ENCODE data around the gene PTTG2.

PTTG2 gene

DNA sequence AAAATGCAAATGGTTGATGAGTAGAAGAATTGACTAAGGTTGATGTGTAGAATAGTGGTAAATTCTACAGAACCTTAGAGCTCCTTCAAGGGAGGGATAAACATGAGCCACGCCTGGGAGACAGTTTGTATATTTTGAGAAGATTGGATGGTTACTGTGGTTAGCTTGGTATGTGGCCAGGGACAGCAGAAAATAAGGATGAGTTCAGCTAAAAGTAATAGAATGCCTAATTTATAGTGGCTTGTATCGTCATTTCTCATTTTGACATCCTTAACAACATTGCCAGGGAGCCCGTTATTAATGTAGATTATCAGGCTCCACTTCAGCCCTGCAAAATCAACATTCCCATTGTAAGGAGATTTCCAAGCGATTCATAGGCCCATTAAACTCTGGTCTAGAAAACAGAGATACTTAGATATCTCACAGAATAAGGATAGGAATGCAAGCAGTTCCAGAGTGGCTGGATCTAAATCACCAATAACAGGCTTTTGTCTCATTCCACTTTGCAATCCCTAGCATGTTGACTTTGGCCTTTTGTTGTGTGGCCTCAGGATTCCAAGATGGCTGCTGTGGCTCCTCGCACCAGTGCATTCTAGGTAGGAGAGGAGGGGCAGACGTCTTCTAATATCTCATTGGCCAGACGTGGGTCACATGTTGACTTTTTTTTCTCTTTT, 6.4 kb upstream of the PTTG2 start:
- H3K9me3 ChIP-seq (ENCODE audit: control insufficient read depth in 2 of 2, low read length in 2 of 2) = no peaks in the 10 kb centered on the region
- H3K27ac ChIP-seq (ENCODE audit: low read depth in 2 of 2, low read length in 2 of 2) = no peak overlapping the region
- H3K36me3 ChIP-seq (ENCODE audit: control insufficient read depth in 2 of 2, insufficient read depth in 2 of 2, low read length in 2 of 2) = no peaks in the 10 kb centered on the region
- H3K9ac ChIP-seq (ENCODE audit: low read depth in 1 of 2, low read length in 2 of 2) = no peak overlapping the region
- no peak overlapping the region for H3K4me3 ChIP-seq (ENCODE audit: low read length in 2 of 2)
- no peaks in the 10 kb centered on the region for H3K27me3 ChIP-seq (ENCODE audit: control insufficient read depth in 2 of 2, insufficient read depth in 2 of 2, low read length in 2 of 2)
- H3K4me1 ChIP-seq (ENCODE audit: control insufficient read depth in 2 of 2, insufficient read depth in 2 of 2, low read length in 2 of 2) = peaks cover 5 to 8% of the 10 kb centered on the region in 2 donors

DNA sequence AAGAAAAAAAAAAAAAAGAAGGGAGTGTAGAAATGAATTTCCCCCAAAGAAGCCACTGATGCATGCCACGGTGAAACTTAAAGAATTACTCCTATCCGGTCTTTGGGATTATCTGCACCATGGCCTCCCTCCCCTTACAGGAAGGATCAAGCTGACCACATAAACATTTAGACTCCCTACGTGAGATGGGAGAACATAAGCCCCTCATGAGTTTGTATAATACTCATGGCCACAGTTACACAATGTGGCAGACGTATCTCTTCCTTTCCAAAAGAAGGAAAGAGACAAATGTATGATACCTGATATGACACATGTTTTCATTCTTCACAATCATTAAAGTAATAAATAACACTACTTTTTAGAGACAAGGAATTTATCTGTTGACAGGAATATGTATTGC, 3.3 kb upstream of the PTTG2 start:
- Histone ChIP-seq H3K27ac (ENCODE audit: low read depth in 2 of 2, low read length in 2 of 2) (no peak overlapping the region), H3K36me3 (ENCODE audit: control insufficient read depth in 2 of 2, insufficient read depth in 2 of 2, low read length in 2 of 2) (no peaks in the 10 kb centered on the region), H3K9ac (ENCODE audit: low read depth in 1 of 2, low read length in 2 of 2) (no peak overlapping the region), H3K9me3 (ENCODE audit: control insufficient read depth in 2 of 2, low read length in 2 of 2) (no peaks in the 10 kb centered on the region), H3K27me3 (ENCODE audit: control insufficient read depth in 2 of 2, insufficient read depth in 2 of 2, low read length in 2 of 2) (no peaks in the 10 kb centered on the region), H3K4me1 (ENCODE audit: control insufficient read depth in 2 of 2, insufficient read depth in 2 of 2, low read length in 2 of 2) (peaks cover 0 to under 1% of the 10 kb centered on the region in 2 donors), H3K4me3 (ENCODE audit: low read length in 2 of 2) (no peak overlapping the region)

DNA sequence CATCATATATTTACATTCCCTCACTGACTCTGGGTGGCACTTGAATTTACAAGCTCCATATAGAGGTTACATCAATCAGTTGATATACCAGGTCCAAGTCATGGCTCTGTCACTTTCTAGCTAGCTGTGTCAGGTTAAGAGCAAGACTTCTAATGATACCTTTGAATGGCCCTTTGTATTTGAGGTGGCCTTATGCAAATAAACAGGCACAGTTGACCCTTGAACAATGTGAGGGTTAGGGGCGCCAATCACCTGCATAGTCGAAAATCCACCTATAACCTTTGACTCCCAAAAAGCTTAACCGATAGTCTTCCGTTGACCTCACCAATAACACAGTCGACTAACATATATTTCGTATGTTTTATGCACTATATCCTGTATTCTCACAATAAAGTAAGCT, 1.3 kb upstream of the PTTG2 start:
- H3K9me3 ChIP-seq (ENCODE audit: control insufficient read depth in 2 of 2, low read length in 2 of 2) = no peaks in the 10 kb centered on the region
- no peaks in the 10 kb centered on the region for H3K4me1 ChIP-seq (ENCODE audit: control insufficient read depth in 2 of 2, insufficient read depth in 2 of 2, low read length in 2 of 2)
- no peak overlapping the region for H3K27ac ChIP-seq (ENCODE audit: low read depth in 2 of 2, low read length in 2 of 2)
- H3K27me3 ChIP-seq (ENCODE audit: control insufficient read depth in 2 of 2, insufficient read depth in 2 of 2, low read length in 2 of 2) = no peaks in the 10 kb centered on the region
- no peak overlapping the region for H3K9ac ChIP-seq (ENCODE audit: low read depth in 1 of 2, low read length in 2 of 2)
- H3K4me3 ChIP-seq (ENCODE audit: low read length in 2 of 2) = no peak overlapping the region
- H3K36me3 ChIP-seq (ENCODE audit: control insufficient read depth in 2 of 2, insufficient read depth in 2 of 2, low read length in 2 of 2) = no peaks in the 10 kb centered on the region

DNA sequence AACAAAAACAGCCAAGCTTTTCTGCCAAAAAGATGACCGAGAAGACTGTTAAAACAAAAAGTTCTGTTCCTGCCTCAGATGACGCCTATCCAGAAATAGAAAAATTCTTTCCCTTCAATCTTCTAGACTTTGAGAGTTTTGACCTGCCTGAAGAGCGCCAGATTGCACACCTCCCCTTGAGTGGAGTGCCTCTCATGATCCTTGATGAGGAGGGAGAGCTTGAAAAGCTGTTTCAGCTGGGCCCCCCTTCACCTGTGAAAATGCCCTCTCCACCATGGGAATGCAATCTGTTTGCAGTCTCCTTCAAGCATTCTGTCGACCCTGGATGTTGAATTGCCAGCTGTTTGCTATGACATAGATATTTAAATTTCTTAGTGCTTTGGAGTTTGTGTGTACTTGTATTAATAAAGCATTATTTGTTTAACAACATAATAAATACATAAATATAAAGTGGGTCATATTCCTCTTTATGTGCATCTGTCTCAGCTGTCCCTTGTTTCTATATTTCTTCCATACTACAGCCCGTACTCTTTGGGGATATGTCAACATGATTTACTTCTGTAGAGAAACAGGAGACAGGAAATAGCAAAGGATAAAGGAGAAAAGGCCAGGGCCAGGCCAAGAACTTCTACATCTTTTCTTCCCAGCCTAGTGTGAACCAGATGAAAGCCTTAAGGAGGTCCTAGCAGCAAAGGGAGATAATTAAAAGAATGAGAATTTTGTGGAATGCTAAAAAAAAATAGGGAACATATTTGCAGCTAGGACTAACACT, 667 bp downstream of the PTTG2 start:
- H3K9ac ChIP-seq (ENCODE audit: low read depth in 1 of 2, low read length in 2 of 2) = no peak overlapping the region
- no peaks in the 10 kb centered on the region for H3K36me3 ChIP-seq (ENCODE audit: control insufficient read depth in 2 of 2, insufficient read depth in 2 of 2, low read length in 2 of 2)
- H3K9me3 ChIP-seq (ENCODE audit: control insufficient read depth in 2 of 2, low read length in 2 of 2) = no peaks in the 10 kb centered on the region
- no peak overlapping the region for H3K27ac ChIP-seq (ENCODE audit: low read depth in 2 of 2, low read length in 2 of 2)
- H3K4me3 ChIP-seq (ENCODE audit: low read length in 2 of 2) = no peak overlapping the region
- no peaks in the 10 kb centered on the region for H3K4me1 ChIP-seq (ENCODE audit: control insufficient read depth in 2 of 2, insufficient read depth in 2 of 2, low read length in 2 of 2)
- no peaks in the 10 kb centered on the region for H3K27me3 ChIP-seq (ENCODE audit: control insufficient read depth in 2 of 2, insufficient read depth in 2 of 2, low read length in 2 of 2)

DNA sequence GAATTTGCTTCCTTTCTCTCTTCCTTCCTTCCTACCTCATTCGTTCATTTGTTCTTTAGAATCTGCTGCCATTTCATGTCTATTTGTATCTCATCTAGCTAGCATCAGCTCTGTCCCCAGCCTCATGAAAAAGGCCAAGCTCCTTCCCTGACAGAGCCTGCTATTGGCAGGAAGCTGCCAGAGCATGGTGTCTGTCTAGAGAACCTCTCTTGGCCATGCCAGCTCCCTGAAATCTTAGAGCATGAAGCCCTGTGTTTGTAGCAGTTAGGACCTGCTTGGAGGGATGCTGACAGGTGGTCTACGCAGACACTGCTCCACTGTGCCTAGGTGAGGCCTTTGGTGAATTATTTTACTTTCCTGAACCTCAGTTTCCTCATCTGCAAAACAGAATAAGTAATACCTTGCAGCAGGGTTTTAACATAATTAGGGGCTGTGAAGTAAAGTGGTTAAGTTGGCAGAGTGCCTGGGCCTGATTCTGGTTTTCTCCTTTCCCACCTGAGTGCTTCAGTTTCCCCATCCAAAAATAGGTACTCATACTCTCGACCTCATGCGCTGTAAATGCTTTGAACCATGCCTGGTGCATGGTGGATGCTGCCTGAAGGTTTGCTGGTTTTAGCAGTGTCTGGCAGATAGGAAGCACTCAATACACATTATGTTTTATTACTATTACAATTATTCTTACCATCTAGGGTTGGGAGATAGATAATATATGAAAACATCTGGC, 4.7 kb downstream of the PTTG2 start:
- no peaks in the 10 kb centered on the region for H3K9me3 ChIP-seq (ENCODE audit: control insufficient read depth in 2 of 2, low read length in 2 of 2)
- no peaks in the 10 kb centered on the region for H3K36me3 ChIP-seq (ENCODE audit: control insufficient read depth in 2 of 2, insufficient read depth in 2 of 2, low read length in 2 of 2)
- no peak overlapping the region for H3K9ac ChIP-seq (ENCODE audit: low read depth in 1 of 2, low read length in 2 of 2)
- no peak overlapping the region for H3K4me3 ChIP-seq (ENCODE audit: low read length in 2 of 2)
- H3K27me3 ChIP-seq (ENCODE audit: control insufficient read depth in 2 of 2, insufficient read depth in 2 of 2, low read length in 2 of 2) = no peaks in the 10 kb centered on the region
- no peak overlapping the region for H3K27ac ChIP-seq (ENCODE audit: low read depth in 2 of 2, low read length in 2 of 2)
- H3K4me1 ChIP-seq (ENCODE audit: control insufficient read depth in 2 of 2, insufficient read depth in 2 of 2, low read length in 2 of 2) = no peaks in the 10 kb centered on the region

DNA sequence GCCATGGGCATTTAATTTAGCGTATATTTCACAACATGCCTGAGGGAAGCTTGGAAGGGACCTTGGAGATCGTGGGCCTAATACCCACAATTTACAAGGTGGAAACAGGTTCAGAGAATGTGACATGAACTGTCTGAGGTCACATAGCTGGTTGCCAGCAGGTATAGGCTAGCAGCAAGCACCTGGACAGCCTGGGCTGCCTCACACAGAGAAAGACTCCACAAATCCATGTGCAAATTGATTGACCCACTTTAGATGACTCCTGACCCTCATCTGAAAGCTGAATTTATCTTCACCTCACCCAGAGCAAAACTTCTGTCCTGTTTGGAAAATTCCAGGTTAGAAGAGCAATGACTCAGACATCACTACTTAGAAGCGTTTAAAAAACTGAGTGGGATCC, 5.8 kb downstream of the PTTG2 start:
- Histone ChIP-seq H3K4me1 (ENCODE audit: control insufficient read depth in 2 of 2, insufficient read depth in 2 of 2, low read length in 2 of 2) (peaks cover 0 to 5% of the 10 kb centered on the region in 2 donors), H3K27ac (ENCODE audit: low read depth in 2 of 2, low read length in 2 of 2) (no peak overlapping the region), H3K4me3 (ENCODE audit: low read length in 2 of 2) (no peak overlapping the region), H3K27me3 (ENCODE audit: control insufficient read depth in 2 of 2, insufficient read depth in 2 of 2, low read length in 2 of 2) (no peaks in the 10 kb centered on the region), H3K9me3 (ENCODE audit: control insufficient read depth in 2 of 2, low read length in 2 of 2) (no peaks in the 10 kb centered on the region), H3K36me3 (ENCODE audit: control insufficient read depth in 2 of 2, insufficient read depth in 2 of 2, low read length in 2 of 2) (no peaks in the 10 kb centered on the region), H3K9ac (ENCODE audit: low read depth in 1 of 2, low read length in 2 of 2) (no peak overlapping the region)

DNA sequence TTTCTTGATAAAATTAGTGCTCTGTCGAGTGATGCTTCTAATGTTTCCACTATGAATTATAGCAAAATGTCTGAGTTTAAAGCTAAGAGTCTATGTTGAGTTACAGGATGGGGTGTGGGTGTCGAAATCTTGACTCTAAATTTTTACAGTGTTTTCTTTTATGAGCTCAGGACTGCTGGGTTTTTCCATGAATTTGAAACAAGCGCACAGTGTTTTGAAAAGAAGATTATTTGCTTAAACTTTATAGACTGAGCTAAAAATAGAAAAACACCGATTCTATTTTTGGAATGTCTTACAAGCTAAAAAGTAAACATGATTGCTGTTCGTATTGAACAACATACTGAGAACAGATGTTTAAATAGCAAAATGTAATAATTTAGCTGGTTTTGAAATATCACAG, 7.5 kb downstream of the PTTG2 start:
- Histone ChIP-seq H3K36me3 (ENCODE audit: control insufficient read depth in 2 of 2, insufficient read depth in 2 of 2, low read length in 2 of 2) (no peaks in the 10 kb centered on the region), H3K27me3 (ENCODE audit: control insufficient read depth in 2 of 2, insufficient read depth in 2 of 2, low read length in 2 of 2) (no peaks in the 10 kb centered on the region), H3K4me3 (ENCODE audit: low read length in 2 of 2) (no peak overlapping the region), H3K4me1 (ENCODE audit: control insufficient read depth in 2 of 2, insufficient read depth in 2 of 2, low read length in 2 of 2) (peaks cover 0 to 5% of the 10 kb centered on the region in 2 donors), H3K9me3 (ENCODE audit: control insufficient read depth in 2 of 2, low read length in 2 of 2) (no peaks in the 10 kb centered on the region), H3K27ac (ENCODE audit: low read depth in 2 of 2, low read length in 2 of 2) (no peak overlapping the region), H3K9ac (ENCODE audit: low read depth in 1 of 2, low read length in 2 of 2) (no peak overlapping the region)

DNA sequence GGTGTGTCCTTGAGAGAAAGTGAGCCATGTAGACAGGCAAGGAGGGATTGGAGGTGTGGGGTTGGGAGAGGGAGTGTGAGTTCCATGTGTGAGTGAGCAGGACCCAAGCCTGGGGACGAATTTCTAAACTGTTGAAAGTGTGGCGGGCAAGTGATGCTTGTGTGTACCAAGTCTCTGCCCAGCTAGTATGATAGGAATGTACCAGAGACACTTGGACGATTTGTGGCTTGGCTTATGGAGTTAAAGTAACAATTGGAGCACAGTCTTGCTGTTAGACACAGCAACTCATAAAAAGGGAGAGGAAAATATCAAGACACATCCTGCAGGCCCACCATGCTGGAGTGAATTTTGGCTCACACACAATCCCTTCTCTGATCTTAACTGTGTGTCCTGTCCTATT, 8.5 kb downstream of the PTTG2 start:
- Histone ChIP-seq H3K9me3 (ENCODE audit: control insufficient read depth in 2 of 2, low read length in 2 of 2) (no peaks in the 10 kb centered on the region), H3K4me3 (ENCODE audit: low read length in 2 of 2) (no peak overlapping the region), H3K27me3 (ENCODE audit: control insufficient read depth in 2 of 2, insufficient read depth in 2 of 2, low read length in 2 of 2) (no peaks in the 10 kb centered on the region), H3K4me1 (ENCODE audit: control insufficient read depth in 2 of 2, insufficient read depth in 2 of 2, low read length in 2 of 2) (peaks cover 0 to 5% of the 10 kb centered on the region in 2 donors), H3K9ac (ENCODE audit: low read depth in 1 of 2, low read length in 2 of 2) (no peak overlapping the region), H3K36me3 (ENCODE audit: control insufficient read depth in 2 of 2, insufficient read depth in 2 of 2, low read length in 2 of 2) (no peaks in the 10 kb centered on the region), H3K27ac (ENCODE audit: low read depth in 2 of 2, low read length in 2 of 2) (no peak overlapping the region)

DNA sequence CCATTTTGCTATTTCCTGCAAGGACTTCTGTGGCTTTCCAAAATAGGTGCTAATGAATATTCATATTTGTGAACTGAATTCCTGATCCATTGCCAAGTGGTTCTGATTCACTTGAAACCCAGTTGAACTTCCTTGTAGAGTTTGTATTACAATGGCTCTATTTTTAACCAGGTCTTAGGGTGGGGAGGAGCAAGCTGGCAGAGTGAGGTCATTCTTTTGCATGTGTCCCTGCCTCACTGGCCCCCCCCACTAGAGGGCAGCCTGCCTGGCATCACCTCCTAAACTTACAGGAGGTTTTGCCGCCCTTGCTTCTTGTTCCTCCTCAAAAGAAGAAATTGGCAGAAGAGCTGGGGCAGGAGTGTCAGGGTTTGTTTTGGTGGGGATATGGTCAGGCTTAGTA, 10.5 kb downstream of the PTTG2 start:
- Histone ChIP-seq H3K27ac (ENCODE audit: low read depth in 2 of 2, low read length in 2 of 2) (peak overlapping the region in 1 of 2 donors; percentile 56), H3K4me3 (ENCODE audit: low read length in 2 of 2) (no peak overlapping the region), H3K27me3 (ENCODE audit: control insufficient read depth in 2 of 2, insufficient read depth in 2 of 2, low read length in 2 of 2) (no peaks in the 10 kb centered on the region)

DNA sequence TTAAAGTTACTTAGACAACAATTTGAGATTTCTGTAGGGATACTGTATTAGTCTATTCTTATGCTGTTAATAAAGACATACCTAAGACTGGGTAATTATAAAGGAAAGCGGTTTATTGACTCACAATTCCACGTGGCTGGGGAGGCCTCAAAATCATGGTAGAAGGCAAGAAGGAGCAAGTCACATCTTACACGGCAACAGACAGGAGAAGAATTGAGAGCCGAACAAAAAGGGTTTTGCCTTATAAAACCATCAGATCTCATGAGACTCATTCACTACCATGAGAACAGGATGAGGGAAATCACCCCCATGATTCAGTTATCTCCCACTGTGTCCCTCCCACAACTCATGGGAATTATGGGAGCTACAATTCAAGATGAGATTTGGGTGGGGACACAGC, 11.0 kb downstream of the PTTG2 start:
- H3K4me1 ChIP-seq (ENCODE audit: control insufficient read depth in 2 of 2, insufficient read depth in 2 of 2, low read length in 2 of 2) = peaks cover 0 to 5% of the 10 kb centered on the region in 2 donors
- H3K27me3 ChIP-seq (ENCODE audit: control insufficient read depth in 2 of 2, insufficient read depth in 2 of 2, low read length in 2 of 2) = no peaks in the 10 kb centered on the region
- no peak overlapping the region for H3K27ac ChIP-seq (ENCODE audit: low read depth in 2 of 2, low read length in 2 of 2)
- H3K36me3 ChIP-seq (ENCODE audit: control insufficient read depth in 2 of 2, insufficient read depth in 2 of 2, low read length in 2 of 2) = no peaks in the 10 kb centered on the region
- H3K9me3 ChIP-seq (ENCODE audit: control insufficient read depth in 2 of 2, low read length in 2 of 2) = no peaks in the 10 kb centered on the region
- H3K9ac ChIP-seq (ENCODE audit: low read depth in 1 of 2, low read length in 2 of 2) = no peak overlapping the region
- no peak overlapping the region for H3K4me3 ChIP-seq (ENCODE audit: low read length in 2 of 2)

More for the DNA sequence above, 10.5 kb downstream of the PTTG2 start:
- Histone ChIP-seq H3K4me1 (ENCODE audit: control insufficient read depth in 2 of 2, insufficient read depth in 2 of 2, low read length in 2 of 2) (peaks cover 0 to 5% of the 10 kb centered on the region in 2 donors), H3K9me3 (ENCODE audit: control insufficient read depth in 2 of 2, low read length in 2 of 2) (no peaks in the 10 kb centered on the region), H3K9ac (ENCODE audit: low read depth in 1 of 2, low read length in 2 of 2) (no peak overlapping the region), H3K36me3 (ENCODE audit: control insufficient read depth in 2 of 2, insufficient read depth in 2 of 2, low read length in 2 of 2) (no peaks in the 10 kb centered on the region)
